Astrocyte (in vitro differentiated cells and primary cell): ENCODE data around the gene CDH13. TPM values are rescaled to one million over a fixed set of nuclear protein-coding genes. Genes with fewer than 3 reads are reported as not detected.

Experiments used
- DNase-seq: peaks from one replicate; pipeline ENCODE4 v3.0.0-alpha.2; 2010; ENCODE audit warnings: low read depth
- FAIRE-seq: peaks from 2 replicates; lab custom pipeline; 2011; peaks lifted over from hg19 to GRCh38; lab: Jason Lieb, UNC
- H2AFZ ChIP-seq: 2 replicates; pipeline ENCODE4 v1.6.0; 2012; ENCODE audit warnings: low read depth, low read length, inconsistent platforms
- H3K27ac ChIP-seq: 2 replicates; pipeline ENCODE4 v1.5.1; 2011; ENCODE audit warnings: low read depth, low read length, inconsistent platforms
- H3K27me3 ChIP-seq: 2 replicates; pipeline ENCODE4 v1.6.0; 2011; ENCODE audit warnings: low read length, inconsistent platforms; ENCODE audit not compliant: insufficient read depth
- H3K36me3 ChIP-seq: 2 replicates; pipeline ENCODE4 v1.5.1; 2011; ENCODE audit warnings: low read length, inconsistent platforms; ENCODE audit not compliant: insufficient read depth
- H3K4me1 ChIP-seq: 2 replicates; pipeline ENCODE4 v1.5.1; 2011; ENCODE audit warnings: low read length, inconsistent platforms; ENCODE audit not compliant: insufficient read depth
- H3K4me2 ChIP-seq: 2 replicates; pipeline ENCODE4 v1.6.0; 2012; ENCODE audit warnings: low read length, inconsistent platforms
- H3K4me3 ChIP-seq: 2 replicates; pipeline ENCODE4 v1.5.1; 2011; ENCODE audit warnings: low read depth, mild to moderate bottlenecking, low read length, inconsistent platforms; ENCODE audit not compliant: insufficient read depth
- H3K79me2 ChIP-seq: 2 replicates; pipeline ENCODE4 v1.6.0; 2012; ENCODE audit warnings: mild to moderate bottlenecking, low read length, inconsistent platforms; ENCODE audit not compliant: insufficient read depth
- H3K9ac ChIP-seq: 2 replicates; pipeline ENCODE4 v1.6.0; 2012; ENCODE audit warnings: mild to moderate bottlenecking, low read length, inconsistent platforms
- H3K9me3 ChIP-seq: 2 replicates; pipeline ENCODE4 v1.5.1; 2012; ENCODE audit warnings: low read depth, mild to moderate bottlenecking, low read length, inconsistent platforms; ENCODE audit not compliant: insufficient read depth
- H4K20me1 ChIP-seq: 2 replicates; pipeline ENCODE4 v1.6.0; 2012; ENCODE audit warnings: low read length, inconsistent platforms; ENCODE audit not compliant: insufficient read depth
- H3K27ac Mint-ChIP-seq: one replicate; pipeline ENCODE4 v1.8.0; 2021; ENCODE audit warnings: mild to moderate bottlenecking, mixed read lengths; ENCODE audit not compliant: unreplicated experiment
- H3K27me3 Mint-ChIP-seq: one replicate; pipeline ENCODE4 v1.8.0; 2021; ENCODE audit warnings: low read depth, mixed read lengths; ENCODE audit not compliant: unreplicated experiment
- H3K36me3 Mint-ChIP-seq: one replicate; pipeline ENCODE4 v1.8.0; 2021; ENCODE audit warnings: low read depth, mixed read lengths; ENCODE audit not compliant: unreplicated experiment
- H3K4me1 Mint-ChIP-seq: one replicate; pipeline ENCODE4 v1.8.0; 2021; ENCODE audit warnings: low read depth, mixed read lengths; ENCODE audit not compliant: unreplicated experiment
- H3K4me3 Mint-ChIP-seq: one replicate; pipeline ENCODE4 v1.8.0; 2021; ENCODE audit warnings: mild to moderate bottlenecking, moderate library complexity, mixed read lengths; ENCODE audit not compliant: unreplicated experiment
- H3K9me3 Mint-ChIP-seq: one replicate; pipeline ENCODE4 v1.8.0; 2021; ENCODE audit warnings: mild to moderate bottlenecking, mixed read lengths; ENCODE audit not compliant: unreplicated experiment
- EZH2 ChIP-seq: IDR thresholded peaks from 2 replicates; pipeline ENCODE4 v1.6.1; 2012; ENCODE audit warnings: mild to moderate bottlenecking, low read length, inconsistent platforms; ENCODE audit not compliant: insufficient read depth
- total RNA-seq: library from RNA; stranded (reverse); gene quantifications from 2 replicates; pipeline ENCODE4 v1.2.1, GENCODE V29; 2021
- TF ChIP-seq, protein P1 (sequence below): IDR thresholded peaks from 2 replicates; pipeline ENCODE4 v1.5.1; 2011; ENCODE audit warnings: low read depth, mild to moderate bottlenecking, inconsistent platforms, low read length, moderate library complexity; ENCODE audit not compliant: insufficient read depth

Gene CDH13
- total RNA-seq, 1 donor from 2014 or later: 41.7 TPM

DNA sequence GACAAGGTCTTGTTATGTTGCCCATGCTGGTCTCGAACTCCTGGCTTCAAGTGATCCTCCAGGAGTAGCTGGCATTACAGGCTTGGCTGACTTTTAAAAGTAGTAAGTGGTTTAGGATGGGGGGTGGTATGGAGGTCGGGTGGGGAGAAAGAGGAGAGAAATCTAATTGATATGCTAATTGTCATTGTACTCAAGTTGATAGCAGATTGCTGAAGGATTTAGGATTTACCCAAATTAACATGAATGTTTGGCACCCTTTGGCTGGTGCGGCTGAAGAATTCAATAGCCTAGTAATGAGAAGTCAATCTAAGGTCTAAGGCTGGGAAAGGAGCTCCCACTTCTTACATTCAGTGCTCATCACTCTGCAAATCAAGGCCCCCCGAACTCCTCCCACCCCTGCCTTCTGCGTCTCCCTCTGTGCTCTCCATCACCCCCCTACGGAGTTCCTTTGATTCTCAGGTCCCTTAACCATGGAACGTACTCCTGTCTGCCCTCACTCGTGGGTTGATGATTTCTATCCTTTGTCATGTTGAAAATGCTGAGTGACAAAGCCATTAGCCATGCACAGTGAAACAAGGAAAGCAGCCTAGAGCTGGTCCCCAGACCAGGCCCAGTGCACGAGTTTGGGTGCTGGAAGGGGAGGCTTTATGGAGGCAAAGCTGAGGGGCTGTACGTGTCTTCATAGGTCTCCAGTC lies 17.3 kb downstream of the CDH13 start:
- Histone ChIP-seq H3K79me2 (peaks cover 90% of the 10 kb centered on the region), H2AFZ (no peak overlapping the region), H3K27ac (no peak overlapping the region), H3K27me3 (no peaks in the 10 kb centered on the region), H3K4me2 (no peak overlapping the region), H3K9ac (no peak overlapping the region), H3K9me3 (no peaks in the 10 kb centered on the region), H3K4me3 (no peak overlapping the region), H3K36me3 (no peaks in the 10 kb centered on the region), H3K4me1 (peaks cover 14% of the 10 kb centered on the region), H4K20me1 (no peaks in the 10 kb centered on the region)
- Mint-ChIP-seq H3K27ac (no peak overlapping the region), H3K4me1 (peaks cover 15% of the 10 kb centered on the region), H3K9me3 (no peaks in the 10 kb centered on the region), H3K36me3 (no peaks in the 10 kb centered on the region), H3K4me3 (no peak overlapping the region), H3K27me3 (no peaks in the 10 kb centered on the region)
- DNase-seq: no peak
- no peak for TF ChIP-seq EZH2
- TF ChIP-seq, protein P1, sequence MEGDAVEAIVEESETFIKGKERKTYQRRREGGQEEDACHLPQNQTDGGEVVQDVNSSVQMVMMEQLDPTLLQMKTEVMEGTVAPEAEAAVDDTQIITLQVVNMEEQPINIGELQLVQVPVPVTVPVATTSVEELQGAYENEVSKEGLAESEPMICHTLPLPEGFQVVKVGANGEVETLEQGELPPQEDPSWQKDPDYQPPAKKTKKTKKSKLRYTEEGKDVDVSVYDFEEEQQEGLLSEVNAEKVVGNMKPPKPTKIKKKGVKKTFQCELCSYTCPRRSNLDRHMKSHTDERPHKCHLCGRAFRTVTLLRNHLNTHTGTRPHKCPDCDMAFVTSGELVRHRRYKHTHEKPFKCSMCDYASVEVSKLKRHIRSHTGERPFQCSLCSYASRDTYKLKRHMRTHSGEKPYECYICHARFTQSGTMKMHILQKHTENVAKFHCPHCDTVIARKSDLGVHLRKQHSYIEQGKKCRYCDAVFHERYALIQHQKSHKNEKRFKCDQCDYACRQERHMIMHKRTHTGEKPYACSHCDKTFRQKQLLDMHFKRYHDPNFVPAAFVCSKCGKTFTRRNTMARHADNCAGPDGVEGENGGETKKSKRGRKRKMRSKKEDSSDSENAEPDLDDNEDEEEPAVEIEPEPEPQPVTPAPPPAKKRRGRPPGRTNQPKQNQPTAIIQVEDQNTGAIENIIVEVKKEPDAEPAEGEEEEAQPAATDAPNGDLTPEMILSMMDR: no peak
- FAIRE-seq: no peak

DNA sequence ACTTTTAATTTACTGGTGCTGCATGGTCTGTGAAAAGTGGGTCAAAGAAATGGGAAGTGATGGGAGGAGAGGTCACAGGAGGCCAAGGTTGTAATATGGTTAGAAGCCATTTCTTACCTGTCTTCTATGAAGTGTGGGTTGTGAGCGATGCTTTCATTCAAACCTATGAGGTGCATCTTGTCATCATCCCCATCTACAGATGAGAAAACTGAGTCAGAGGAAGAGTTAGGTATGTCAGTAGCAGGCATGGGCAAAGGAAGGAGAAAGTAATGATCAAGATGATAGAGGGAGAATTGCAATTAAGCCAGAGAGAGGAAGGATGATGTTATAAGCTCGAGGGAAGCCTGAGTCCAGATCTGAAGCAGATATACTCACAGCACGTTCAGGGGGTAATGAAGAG lies 19.7 kb downstream of the CDH13 start:
- no peaks in the 10 kb centered on the region for H3K36me3 Mint-ChIP-seq

DNA sequence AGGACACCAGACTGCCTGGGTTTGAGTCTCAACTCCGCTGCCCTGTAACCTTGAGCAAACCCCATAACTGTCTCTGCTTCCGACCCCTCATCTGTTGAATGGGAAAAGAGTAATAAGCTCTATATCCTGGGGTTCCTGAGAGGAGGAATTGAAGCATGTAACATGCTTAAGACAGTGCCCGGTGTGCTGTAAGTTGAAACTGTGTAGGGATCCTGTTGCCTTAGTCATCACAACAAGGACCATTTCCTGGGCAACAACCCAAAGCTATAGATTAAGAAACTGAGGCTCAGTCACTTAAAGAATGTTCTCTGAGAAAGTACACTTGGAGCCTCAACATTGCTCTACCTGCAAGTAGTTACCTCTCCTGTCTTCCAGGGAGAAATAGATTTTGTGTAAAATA lies 23.0 kb downstream of the CDH13 start:
- H3K27me3 Mint-ChIP-seq: no peaks in the 10 kb centered on the region
- no peaks in the 10 kb centered on the region for H4K20me1 ChIP-seq
- DNase-seq: no peak
- FAIRE-seq: no peak
- no peaks in the 10 kb centered on the region for H3K36me3 Mint-ChIP-seq
- H3K9me3 Mint-ChIP-seq: no peaks in the 10 kb centered on the region
- no peak overlapping the region for H3K9ac ChIP-seq
- peak overlapping the region; percentile 3 for H3K27ac ChIP-seq
- H3K4me1 ChIP-seq: peaks cover 27% of the 10 kb centered on the region
- H3K4me3 Mint-ChIP-seq: no peak overlapping the region
- H3K36me3 ChIP-seq: no peaks in the 10 kb centered on the region
- H3K79me2 ChIP-seq: peaks cover 74% of the 10 kb centered on the region
- H3K4me2 ChIP-seq: no peak overlapping the region
- no peak overlapping the region for H3K27ac Mint-ChIP-seq
- H3K27me3 ChIP-seq: no peaks in the 10 kb centered on the region
- TF ChIP-seq EZH2: no peak
- TF ChIP-seq, protein P1: no peak
- no peak overlapping the region for H2AFZ ChIP-seq
- no peak overlapping the region for H3K4me3 ChIP-seq
- peaks cover 31% of the 10 kb centered on the region for H3K4me1 Mint-ChIP-seq
- no peaks in the 10 kb centered on the region for H3K9me3 ChIP-seq

More for the DNA sequence above, 19.7 kb downstream of the CDH13 start:
- no peaks in the 10 kb centered on the region for H3K36me3 ChIP-seq
- peaks cover 88% of the 10 kb centered on the region for H3K79me2 ChIP-seq
- H2AFZ ChIP-seq: no peak overlapping the region
- Mint-ChIP-seq H3K4me1 (peaks cover 6% of the 10 kb centered on the region), H3K4me3 (no peak overlapping the region), H3K27me3 (no peaks in the 10 kb centered on the region), H3K9me3 (no peaks in the 10 kb centered on the region), H3K27ac (no peak overlapping the region)
- no peak overlapping the region for H3K4me2 ChIP-seq
- no peak for DNase-seq
- no peak overlapping the region for H3K4me3 ChIP-seq
- H3K4me1 ChIP-seq: peaks cover 14% of the 10 kb centered on the region
- TF ChIP-seq, protein P1: no peak
- TF ChIP-seq EZH2: no peak
- FAIRE-seq: no peak
- H3K27me3 ChIP-seq: no peaks in the 10 kb centered on the region
- no peaks in the 10 kb centered on the region for H4K20me1 ChIP-seq
- H3K9me3 ChIP-seq: no peaks in the 10 kb centered on the region
- no peak overlapping the region for H3K27ac ChIP-seq
- no peak overlapping the region for H3K9ac ChIP-seq
